Measurements from ENCODE around the gene STARD3.

Gene STARD3

DNA sequence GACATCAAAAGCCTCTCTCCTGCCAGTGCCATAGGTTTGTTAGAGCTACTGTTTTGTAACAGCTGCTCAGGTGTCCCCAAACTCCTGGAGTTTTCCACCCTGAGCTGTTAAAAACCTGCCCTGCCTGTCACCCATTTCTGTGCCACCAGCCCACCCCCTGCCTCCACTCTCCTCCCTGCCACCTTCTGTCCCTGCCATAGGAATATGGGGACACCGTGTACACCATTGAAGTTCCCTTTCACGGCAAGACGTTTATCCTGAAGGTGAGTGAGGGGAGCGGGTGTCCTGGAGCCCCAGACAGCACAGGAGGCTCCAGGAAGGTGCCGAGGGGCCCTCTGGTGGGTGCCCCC is 23.0 kb downstream of the STARD3 start:
- DNase-seq (ENCODE audit: low spot score): no peak
- TF ChIP-seq, protein P1, sequence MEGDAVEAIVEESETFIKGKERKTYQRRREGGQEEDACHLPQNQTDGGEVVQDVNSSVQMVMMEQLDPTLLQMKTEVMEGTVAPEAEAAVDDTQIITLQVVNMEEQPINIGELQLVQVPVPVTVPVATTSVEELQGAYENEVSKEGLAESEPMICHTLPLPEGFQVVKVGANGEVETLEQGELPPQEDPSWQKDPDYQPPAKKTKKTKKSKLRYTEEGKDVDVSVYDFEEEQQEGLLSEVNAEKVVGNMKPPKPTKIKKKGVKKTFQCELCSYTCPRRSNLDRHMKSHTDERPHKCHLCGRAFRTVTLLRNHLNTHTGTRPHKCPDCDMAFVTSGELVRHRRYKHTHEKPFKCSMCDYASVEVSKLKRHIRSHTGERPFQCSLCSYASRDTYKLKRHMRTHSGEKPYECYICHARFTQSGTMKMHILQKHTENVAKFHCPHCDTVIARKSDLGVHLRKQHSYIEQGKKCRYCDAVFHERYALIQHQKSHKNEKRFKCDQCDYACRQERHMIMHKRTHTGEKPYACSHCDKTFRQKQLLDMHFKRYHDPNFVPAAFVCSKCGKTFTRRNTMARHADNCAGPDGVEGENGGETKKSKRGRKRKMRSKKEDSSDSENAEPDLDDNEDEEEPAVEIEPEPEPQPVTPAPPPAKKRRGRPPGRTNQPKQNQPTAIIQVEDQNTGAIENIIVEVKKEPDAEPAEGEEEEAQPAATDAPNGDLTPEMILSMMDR (IDR thresholded peaks at IDR 0.05; ENCODE audit: extremely low read depth, missing control alignments): no peak

DNA sequence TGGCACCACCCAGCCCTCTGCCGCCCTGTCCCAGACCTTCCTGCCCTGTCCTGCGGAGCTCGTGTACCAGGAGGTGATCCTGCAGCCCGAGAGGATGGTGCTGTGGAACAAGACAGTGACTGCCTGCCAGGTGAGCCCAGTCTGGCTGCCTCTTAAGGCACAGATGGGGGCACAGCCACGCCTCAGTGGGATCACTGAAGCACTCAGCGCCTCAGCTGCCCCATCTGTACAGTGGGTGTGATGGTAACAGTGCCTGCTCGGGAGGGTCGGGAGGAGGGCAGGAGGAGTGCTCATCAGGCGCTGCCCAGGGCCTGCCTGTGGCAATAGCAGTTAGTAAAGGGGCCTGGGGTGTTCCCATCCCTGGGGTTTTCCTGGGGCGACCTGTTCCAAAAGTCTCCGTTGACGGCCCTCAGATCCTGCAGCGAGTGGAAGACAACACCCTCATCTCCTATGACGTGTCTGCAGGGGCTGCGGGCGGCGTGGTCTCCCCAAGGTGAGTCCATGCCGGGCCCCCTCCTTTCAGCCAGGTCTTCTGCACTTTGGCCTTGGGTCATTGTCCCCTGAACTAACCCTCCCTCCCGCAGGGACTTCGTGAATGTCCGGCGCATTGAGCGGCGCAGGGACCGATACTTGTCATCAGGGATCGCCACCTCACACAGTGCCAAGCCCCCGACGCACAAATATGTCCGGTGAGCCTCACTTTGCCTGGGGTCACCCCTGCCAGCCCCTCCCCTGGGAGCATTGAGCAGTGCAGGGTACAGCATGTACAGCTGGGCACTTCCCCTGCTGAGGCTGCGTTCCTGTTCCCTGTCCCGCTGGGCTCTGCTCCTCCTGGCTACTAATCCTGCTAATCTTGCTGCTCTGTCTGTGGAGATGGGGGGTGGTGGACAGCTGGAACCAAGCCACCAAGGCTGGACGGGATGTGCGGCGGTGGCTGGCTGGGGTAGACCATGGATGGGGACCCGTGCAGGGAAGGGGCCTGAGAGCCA is 23.7 kb downstream of the STARD3 start:
- DNase-seq (ENCODE audit: low spot score): no peak
- TF ChIP-seq, protein P1 (IDR thresholded peaks at IDR 0.05; ENCODE audit: extremely low read depth, missing control alignments): no peak

DNA sequence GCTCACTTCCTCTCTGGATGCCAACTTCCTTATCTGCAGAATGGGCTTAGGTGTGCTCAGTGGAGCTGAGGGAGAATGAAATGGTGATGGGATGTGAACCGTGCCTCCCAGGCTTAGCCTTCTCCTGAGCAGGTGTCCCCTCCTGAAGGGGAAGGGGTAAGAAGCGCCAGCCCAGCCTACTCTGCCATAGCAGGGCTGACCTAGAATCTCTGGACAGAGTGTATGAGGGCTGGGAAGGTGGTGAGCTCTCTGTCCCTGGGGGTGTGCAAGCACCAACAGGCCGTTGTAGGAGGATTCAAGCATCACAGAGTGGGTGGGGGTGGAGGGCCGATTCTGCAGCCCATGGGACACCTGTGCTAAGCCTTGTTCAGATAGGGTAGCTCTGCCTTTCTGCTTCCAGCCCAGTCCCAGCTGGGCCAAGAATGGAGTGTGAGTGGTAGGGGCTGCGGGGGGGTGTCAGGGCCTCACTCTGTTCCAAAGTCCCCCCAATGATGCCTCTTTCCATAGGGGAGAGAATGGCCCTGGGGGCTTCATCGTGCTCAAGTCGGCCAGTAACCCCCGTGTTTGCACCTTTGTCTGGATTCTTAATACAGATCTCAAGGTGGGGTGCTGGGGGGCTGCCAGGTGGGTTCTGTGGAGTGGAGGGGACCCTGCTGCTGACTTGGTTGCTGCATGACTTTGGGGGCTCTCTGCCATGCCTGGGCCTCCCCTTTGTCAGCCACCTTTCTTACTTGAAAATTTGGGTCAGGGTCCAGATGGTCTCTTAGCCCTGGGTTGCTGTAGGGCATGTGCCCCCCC is 25.0 kb downstream of the STARD3 start:
- TF ChIP-seq, protein P1 (IDR thresholded peaks at IDR 0.05; ENCODE audit: extremely low read depth, missing control alignments): no peak
- no peak for DNase-seq (ENCODE audit: low spot score)

DNA sequence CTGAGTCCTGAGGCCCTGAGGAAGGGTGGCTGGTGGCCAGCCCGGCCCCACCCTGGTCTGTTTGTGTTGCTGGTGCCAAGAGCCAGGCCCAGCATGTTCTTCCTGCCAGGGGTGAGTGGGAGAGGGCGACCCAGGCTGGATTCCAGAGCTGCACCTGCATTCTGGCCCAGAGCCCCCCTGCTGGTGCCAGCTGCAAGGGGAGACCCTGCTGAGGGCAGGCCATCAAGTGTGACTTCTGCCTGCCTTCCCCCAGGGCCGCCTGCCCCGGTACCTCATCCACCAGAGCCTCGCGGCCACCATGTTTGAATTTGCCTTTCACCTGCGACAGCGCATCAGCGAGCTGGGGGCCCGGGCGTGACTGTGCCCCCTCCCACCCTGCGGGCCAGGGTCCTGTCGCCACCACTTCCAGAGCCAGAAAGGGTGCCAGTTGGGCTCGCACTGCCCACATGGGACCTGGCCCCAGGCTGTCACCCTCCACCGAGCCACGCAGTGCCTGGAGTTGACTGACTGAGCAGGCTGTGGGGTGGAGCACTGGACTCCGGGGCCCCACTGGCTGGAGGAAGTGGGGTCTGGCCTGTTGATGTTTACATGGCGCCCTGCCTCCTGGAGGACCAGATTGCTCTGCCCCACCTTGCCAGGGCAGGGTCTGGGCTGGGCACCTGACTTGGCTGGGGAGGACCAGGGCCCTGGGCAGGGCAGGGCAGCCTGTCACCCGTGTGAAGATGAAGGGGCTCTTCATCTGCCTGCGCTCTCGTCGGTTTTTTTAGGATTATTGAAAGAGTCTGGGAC is 25.8 kb downstream of the STARD3 start:
- TF ChIP-seq, protein P1 (IDR thresholded peaks at IDR 0.05; ENCODE audit: extremely low read depth, missing control alignments): no peak
- DNase-seq (ENCODE audit: low spot score): no peak

DNA sequence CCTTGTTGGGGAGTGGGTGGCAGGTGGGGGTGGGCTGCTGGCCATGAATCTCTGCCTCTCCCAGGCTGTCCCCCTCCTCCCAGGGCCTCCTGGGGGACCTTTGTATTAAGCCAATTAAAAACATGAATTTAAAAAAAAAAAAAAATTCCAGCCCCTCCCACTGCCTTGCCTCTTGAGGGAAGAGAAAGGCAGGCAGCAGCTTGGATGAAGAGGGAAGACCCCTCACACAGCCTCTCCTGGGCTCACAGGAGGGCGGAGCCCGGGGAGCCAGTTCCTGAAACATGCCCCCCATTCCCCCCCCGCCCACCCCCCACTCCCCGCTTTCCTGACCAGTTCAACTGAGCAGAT is 26.4 kb downstream of the STARD3 start:
- TF ChIP-seq, protein P1 (IDR thresholded peaks at IDR 0.05; ENCODE audit: extremely low read depth, missing control alignments): no peak
- DNase-seq (ENCODE audit: low spot score): no peak

DNA sequence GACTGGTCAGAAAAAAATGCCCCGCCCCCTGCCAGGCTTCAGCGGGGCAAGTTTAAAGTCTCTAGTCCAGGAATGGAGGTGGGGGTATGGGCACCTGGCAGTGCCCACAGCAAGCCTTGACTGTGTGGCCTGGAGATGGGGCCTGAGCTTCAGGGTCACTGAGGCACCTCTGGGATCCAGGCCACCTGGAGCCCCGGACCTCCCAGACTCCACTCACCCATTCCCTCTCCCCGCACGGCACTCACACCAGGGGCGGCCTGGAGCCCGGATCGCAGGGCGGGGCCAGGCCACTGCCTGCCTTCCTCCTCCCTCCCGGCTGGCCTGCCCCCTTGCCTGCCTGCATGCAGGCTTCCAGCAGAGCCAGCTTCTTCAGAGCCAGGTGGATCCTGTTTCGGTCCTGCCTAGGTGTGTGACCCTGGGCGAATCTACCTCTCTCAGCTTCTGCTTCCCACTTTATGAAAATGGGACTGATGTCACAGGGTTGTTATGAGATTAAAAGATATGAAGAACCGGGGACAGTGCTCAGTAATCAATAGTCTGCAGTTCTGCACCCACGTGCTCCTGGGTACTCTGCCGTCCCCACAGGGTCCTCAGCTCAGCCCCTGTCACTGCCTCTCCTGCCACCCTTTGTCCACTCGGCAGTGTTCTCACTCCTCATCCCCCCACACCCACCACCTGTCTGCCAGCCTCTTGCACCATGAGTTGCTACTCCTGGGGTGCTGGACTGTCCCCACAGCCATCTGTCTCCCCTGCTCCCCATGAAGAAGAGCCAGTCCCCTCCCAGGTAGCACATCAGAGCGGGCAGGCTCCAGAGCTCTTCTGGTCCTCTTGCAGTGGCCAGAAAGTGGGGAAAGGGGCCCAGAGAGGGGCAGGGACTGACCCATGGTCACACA is 27.0 kb downstream of the STARD3 start:
- no peak for DNase-seq (ENCODE audit: low spot score)
- TF ChIP-seq, protein P1 (IDR thresholded peaks at IDR 0.05; ENCODE audit: extremely low read depth, missing control alignments): no peak
